PC-3 (cell line): ENCODE measurements around the gene CCNJL. TPM values are rescaled to one million over a fixed set of nuclear protein-coding genes. Genes with fewer than 3 reads are reported as not detected.

Source experiments
- ATAC-seq: fragments of 200-7000 bp; cut with Tn5 transposase; 2 replicates; pipeline ENCODE4 v1.9.1; 2020; ENCODE audit warnings: mild to moderate bottlenecking, moderate library complexity
- BruUV-seq: library from RNA; stranded (reverse); fragments of 400-500 nt; replicated peaks from 2 replicates; lab custom pipeline; 2021; lab: Mats Ljungman, UMichigan
- CTCF ChIA-PET: fragments of 300-600 bp; sonication (Branson Sonifier 250); formaldehyde crosslinking; loops from one replicate; lab custom pipeline; 2022; ENCODE audit warnings: antibody characterized with exemption; lab: Charles Lee
- POLR2A ChIA-PET: fragments of 300-600 bp; sonication (Branson Sonifier 250); formaldehyde crosslinking; loops from one replicate; lab custom pipeline; 2022; ENCODE audit warnings: antibody characterized with exemption; ENCODE audit not compliant: unreplicated experiment; lab: Charles Lee
- DNase-seq: peaks from one replicate; pipeline ENCODE4 v3.0.0-alpha.2; 2015
- H2AFZ ChIP-seq: fragments of 300-600 bp; sonication (generic); 2 replicates; pipeline ENCODE4 v1.6.0; 2016; ENCODE audit warnings: antibody characterized with exemption, low read length
- H3F3A ChIP-seq: fragments of 300-600 bp; sonication (generic); one replicate; pipeline ENCODE4 v1.6.0; 2017; ENCODE audit warnings: antibody characterized with exemption, low read length, control low read depth, mild to moderate bottlenecking; ENCODE audit not compliant: unreplicated experiment
- H3K27ac ChIP-seq: fragments of 300-600 bp; sonication (generic); 2 replicates; pipeline ENCODE4 v1.5.1; 2016; ENCODE audit warnings: mild to moderate bottlenecking, low read length
- H3K27me3 ChIP-seq: fragments of 300-600 bp; sonication (generic); 2 replicates; pipeline ENCODE4 v1.6.1; 2016; ENCODE audit warnings: low read length, mixed read lengths
- H3K36me3 ChIP-seq: fragments of 300-600 bp; sonication (generic); 2 replicates; pipeline ENCODE4 v1.6.1; 2016; ENCODE audit warnings: low read depth, mixed run types, low read length, mixed read lengths
- H3K4me1 ChIP-seq: fragments of 300-600 bp; sonication (generic); 2 replicates; pipeline ENCODE4 v1.5.1; 2016; ENCODE audit warnings: low read length; ENCODE audit not compliant: insufficient read depth
- H3K4me2 ChIP-seq: fragments of 300-600 bp; sonication (generic); 2 replicates; pipeline ENCODE4 v1.6.0; 2016; ENCODE audit warnings: low read length
- H3K4me3 ChIP-seq: fragments of 300-600 bp; sonication (generic); 2 replicates; pipeline ENCODE4 v1.5.1; 2016; ENCODE audit warnings: mild to moderate bottlenecking, low read length, mixed read lengths
- H3K79me2 ChIP-seq: fragments of 300-600 bp; sonication (generic); 2 replicates; pipeline ENCODE4 v1.6.1; 2017; ENCODE audit warnings: low read length, mixed read lengths
- H3K9ac ChIP-seq: fragments of 300-600 bp; sonication (generic); 2 replicates; pipeline ENCODE4 v1.6.0; 2016; ENCODE audit warnings: mild to moderate bottlenecking, low read length
- H3K9me2 ChIP-seq: fragments of 300-600 bp; sonication (generic); replicated peaks from 2 replicates; pipeline ENCODE4 v1.6.1; 2016; ENCODE audit warnings: mixed run types, low read length, mixed read lengths
- H3K9me3 ChIP-seq: fragments of 300-600 bp; sonication (generic); 2 replicates; pipeline ENCODE4 v1.6.1; 2016; ENCODE audit warnings: low read length, mixed read lengths
- H4K20me1 ChIP-seq: fragments of 300-600 bp; sonication (generic); 2 replicates; pipeline ENCODE4 v1.6.1; 2016; ENCODE audit warnings: low read length, mixed read lengths
- EZH2 ChIP-seq: fragments of 300-600 bp; sonication (generic); IDR thresholded peaks from one replicate; pipeline ENCODE4 v1.6.1; 2017; ENCODE audit warnings: antibody characterized with exemption, mild to moderate bottlenecking, low read length; ENCODE audit not compliant: unreplicated experiment
- EZH2phosphoT487 ChIP-seq: fragments of 300-600 bp; sonication (generic); IDR thresholded peaks from 2 replicates; pipeline ENCODE4 v1.6.1; 2018; ENCODE audit warnings: mild to moderate bottlenecking, antibody characterized with exemption, low read length, borderline replicate concordance
- intact Hi-C: fragments of 100-400 bp; cut with micrococcal nuclease; formaldehyde crosslinking; loops from 2 replicates; pipeline ENCODE4 v1.9.0; 2023
- total RNA-seq: library from RNA; depleted of rRNA; stranded (reverse); fragments of >200 nt; gene quantifications from 2 replicates; pipeline ENCODE4 v1.2.3, GENCODE V29; 2014
- TF ChIP-seq, protein P1 (sequence below): fragments of 300-600 bp; sonication (generic); conservative IDR thresholded peaks from 2 replicates; pipeline ENCODE4 v1.5.1; 2017; ENCODE audit warnings: antibody characterized with exemption, low read depth, mild to moderate bottlenecking, low read length

Gene CCNJL
- total RNA-seq, 1 experiment from 2014 or later = 7.7 TPM

DNA sequence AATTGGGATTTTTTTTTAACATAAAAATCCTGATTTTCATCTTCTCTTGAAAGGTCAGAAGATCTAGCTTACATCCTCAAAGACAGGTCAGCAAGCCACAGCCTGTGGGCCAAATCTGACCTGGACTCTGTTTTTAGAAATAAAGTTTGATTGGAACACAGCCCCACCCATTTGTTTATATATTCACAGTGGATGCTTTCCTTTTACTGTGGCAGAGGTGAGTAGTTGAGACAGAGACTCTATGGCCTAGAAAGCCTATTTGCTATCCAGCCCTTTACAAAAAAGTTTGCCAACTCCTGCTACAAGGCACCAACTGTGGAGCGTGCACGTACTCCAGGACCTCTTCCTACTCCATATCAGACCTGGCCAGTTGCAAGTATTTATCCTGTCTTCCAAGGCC, 13.4 kb upstream of the CCNJL start:
- Histone ChIP-seq H3K79me2 (no peaks in the 10 kb centered on the region), H3K27ac (no peak overlapping the region), H2AFZ (no peak overlapping the region), H4K20me1 (no peaks in the 10 kb centered on the region), H3K36me3 (no peaks in the 10 kb centered on the region), H3F3A (no peaks in the 10 kb centered on the region), H3K9me3 (no peaks in the 10 kb centered on the region), H3K9me2 (no peaks in the 10 kb centered on the region), H3K4me2 (no peak overlapping the region), H3K4me1 (no peaks in the 10 kb centered on the region), H3K9ac (no peak overlapping the region), H3K4me3 (no peak overlapping the region), H3K27me3 (no peaks in the 10 kb centered on the region)
- no TSS peak for BruUV-seq
- ChIA-PET POLR2A (no interaction called here), CTCF (no interaction called here)
- intact Hi-C loops = no loop called here
- ATAC-seq (peak; percentile 38; the same call in 1 of the 2 replicates), DNase-seq (no peak)
- no peak for TF ChIP-seq EZH2

DNA sequence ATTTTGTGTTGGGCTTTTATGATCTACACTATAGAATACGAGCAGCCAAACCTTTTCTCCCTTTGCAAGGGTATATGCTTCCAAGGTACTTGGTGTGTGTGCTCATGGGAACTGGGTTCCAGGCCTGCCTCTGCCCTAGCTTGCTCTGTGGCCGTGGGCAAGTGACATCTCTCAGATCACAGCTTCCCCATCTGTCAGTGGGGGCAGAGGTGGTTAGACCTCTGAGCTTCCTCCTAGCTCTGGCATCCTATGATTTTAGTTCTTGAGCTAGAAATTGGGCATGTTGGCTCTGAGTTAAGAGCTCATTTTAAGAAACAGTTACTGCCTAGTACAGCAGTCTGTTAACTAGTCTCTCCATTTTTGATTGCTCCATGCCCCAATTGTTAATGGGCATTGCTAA, 12.5 kb upstream of the CCNJL start:
- no peaks in the 10 kb centered on the region for H3K4me1 ChIP-seq
- no TSS peak for BruUV-seq
- no peak overlapping the region for H2AFZ ChIP-seq
- H3K4me3 ChIP-seq = no peak overlapping the region
- no peaks in the 10 kb centered on the region for H3K9me2 ChIP-seq
- no peak overlapping the region for H3K27ac ChIP-seq
- DNase-seq (no peak), ATAC-seq (no peak)
- no peaks in the 10 kb centered on the region for H3K79me2 ChIP-seq
- TF ChIP-seq, protein P1, sequence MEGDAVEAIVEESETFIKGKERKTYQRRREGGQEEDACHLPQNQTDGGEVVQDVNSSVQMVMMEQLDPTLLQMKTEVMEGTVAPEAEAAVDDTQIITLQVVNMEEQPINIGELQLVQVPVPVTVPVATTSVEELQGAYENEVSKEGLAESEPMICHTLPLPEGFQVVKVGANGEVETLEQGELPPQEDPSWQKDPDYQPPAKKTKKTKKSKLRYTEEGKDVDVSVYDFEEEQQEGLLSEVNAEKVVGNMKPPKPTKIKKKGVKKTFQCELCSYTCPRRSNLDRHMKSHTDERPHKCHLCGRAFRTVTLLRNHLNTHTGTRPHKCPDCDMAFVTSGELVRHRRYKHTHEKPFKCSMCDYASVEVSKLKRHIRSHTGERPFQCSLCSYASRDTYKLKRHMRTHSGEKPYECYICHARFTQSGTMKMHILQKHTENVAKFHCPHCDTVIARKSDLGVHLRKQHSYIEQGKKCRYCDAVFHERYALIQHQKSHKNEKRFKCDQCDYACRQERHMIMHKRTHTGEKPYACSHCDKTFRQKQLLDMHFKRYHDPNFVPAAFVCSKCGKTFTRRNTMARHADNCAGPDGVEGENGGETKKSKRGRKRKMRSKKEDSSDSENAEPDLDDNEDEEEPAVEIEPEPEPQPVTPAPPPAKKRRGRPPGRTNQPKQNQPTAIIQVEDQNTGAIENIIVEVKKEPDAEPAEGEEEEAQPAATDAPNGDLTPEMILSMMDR = no peak
- TF ChIP-seq EZH2phosphoT487 = no peak
- no peak for TF ChIP-seq EZH2
- H3K9me3 ChIP-seq = no peaks in the 10 kb centered on the region
- intact Hi-C loops = no loop called here
- H3K9ac ChIP-seq = no peak overlapping the region
- H4K20me1 ChIP-seq = no peaks in the 10 kb centered on the region
- no peaks in the 10 kb centered on the region for H3K36me3 ChIP-seq
- no peak overlapping the region for H3K4me2 ChIP-seq
- ChIA-PET POLR2A (no interaction called here), CTCF (no interaction called here)
- H3K27me3 ChIP-seq = no peaks in the 10 kb centered on the region
- no peaks in the 10 kb centered on the region for H3F3A ChIP-seq

DNA sequence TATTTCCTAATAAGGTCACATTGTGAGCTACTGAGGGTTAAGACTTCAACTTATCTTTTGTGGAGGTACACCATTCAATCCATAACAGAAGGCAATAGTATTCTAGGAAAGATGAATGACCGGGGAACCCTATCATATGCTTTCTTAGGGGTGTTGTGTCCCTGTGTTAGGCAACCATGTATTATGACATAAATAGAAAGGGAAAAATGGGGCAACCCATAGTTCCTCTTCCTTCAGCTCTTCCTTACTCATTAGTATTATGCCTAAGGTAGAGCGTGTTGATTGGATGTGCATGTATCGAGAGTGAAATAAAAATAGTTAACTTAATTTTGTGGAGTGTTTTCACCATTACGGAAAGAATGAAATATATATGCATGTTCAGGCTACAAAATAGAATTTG, 6.0 kb upstream of the CCNJL start:
- peaks cover 32% of the 10 kb centered on the region for H3K4me1 ChIP-seq
- H3K9me3 ChIP-seq = no peaks in the 10 kb centered on the region
- no peak overlapping the region for H3K9ac ChIP-seq
- TF ChIP-seq, protein P1 = no peak
- TF ChIP-seq EZH2phosphoT487 = no peak
- no peak for TF ChIP-seq EZH2
- BruUV-seq = no TSS peak
- ChIA-PET CTCF (no interaction called here), POLR2A (no interaction called here)
- no peaks in the 10 kb centered on the region for H3K27me3 ChIP-seq
- no peaks in the 10 kb centered on the region for H3K9me2 ChIP-seq
- no peak overlapping the region for H3K4me3 ChIP-seq
- no peak overlapping the region for H3K4me2 ChIP-seq
- H2AFZ ChIP-seq = no peak overlapping the region
- H3K36me3 ChIP-seq = no peaks in the 10 kb centered on the region
- H3K79me2 ChIP-seq = no peaks in the 10 kb centered on the region
- ATAC-seq (no peak), DNase-seq (no peak)
- H3K27ac ChIP-seq = no peak overlapping the region
- intact Hi-C loops = no loop called here
- no peaks in the 10 kb centered on the region for H4K20me1 ChIP-seq
- H3F3A ChIP-seq = peaks cover 4% of the 10 kb centered on the region
